OCI-LY7 (cell line): Measurements from ENCODE around the gene RNU1-2. TPM values are rescaled to one million over a fixed set of nuclear protein-coding genes. Genes with fewer than 3 reads are reported as not detected.
"Not testable (repeated sequence)": the region's sequence is repeated elsewhere in the genome, so short reads cannot be mapped to it uniquely, and the experiment has no call there.

Experiments used
- BruUV-seq: library from RNA; stranded (reverse); fragments of 400-500 nt; replicated peaks from 2 replicates; lab custom pipeline; 2021; lab: Mats Ljungman, UMichigan
- CTCF ChIA-PET: fragments of 300-600 bp; sonication (Branson Sonifier 250); formaldehyde crosslinking; loops from one replicate; lab custom pipeline; 2022; ENCODE audit warnings: antibody characterized with exemption; ENCODE audit not compliant: unreplicated experiment; lab: Charles Lee
- POLR2A ChIA-PET: fragments of 300-600 bp; sonication (Branson Sonifier 250); formaldehyde crosslinking; loops from one replicate; lab custom pipeline; 2022; ENCODE audit warnings: antibody characterized with exemption; lab: Charles Lee
- DNase-seq: peaks from one replicate; pipeline ENCODE4 v3.0.0-alpha.2; 2015; ENCODE audit warnings: low spot score
- H2AFZ ChIP-seq: fragments of 200-600 bp; sonication (generic), shearing (Covaris generic); 2 replicates; pipeline ENCODE4 v1.6.1; 2014; ENCODE audit warnings: mild to moderate bottlenecking, antibody characterized with exemption, low read length, moderate library complexity
- H3K27ac ChIP-seq: fragments of 200-600 bp; sonication (generic); 2 replicates; pipeline ENCODE4 v1.5.1; 2014; ENCODE audit warnings: mixed run types, low read depth, mild to moderate bottlenecking, moderate library complexity, low read length, inconsistent platforms; ENCODE audit not compliant: poor library complexity, severe bottlenecking
- H3K36me3 ChIP-seq: fragments of 200-600 bp; sonication (generic); 2 replicates; pipeline ENCODE4 v1.6.1; 2014; ENCODE audit warnings: mild to moderate bottlenecking, antibody characterized with exemption, low read length, moderate library complexity, mixed read lengths; ENCODE audit not compliant: insufficient read depth
- H3K4me1 ChIP-seq: fragments of 200-600 bp; sonication (generic); 2 replicates; pipeline ENCODE4 v1.5.1; 2014; ENCODE audit warnings: mild to moderate bottlenecking, low read length; ENCODE audit not compliant: insufficient read depth, poor library complexity, severe bottlenecking
- H3K4me2 ChIP-seq: fragments of 200-600 bp; sonication (generic); 2 replicates; pipeline ENCODE4 v1.6.1; 2014; ENCODE audit warnings: mild to moderate bottlenecking, low read length
- H3K4me3 ChIP-seq: fragments of 200-600 bp; sonication (generic); 2 replicates; pipeline ENCODE4 v1.5.1; 2014; ENCODE audit warnings: mild to moderate bottlenecking, low read depth, low read length; ENCODE audit not compliant: poor library complexity, severe bottlenecking
- H3K79me2 ChIP-seq: fragments of 200-600 bp; sonication (generic); 2 replicates; pipeline ENCODE4 v1.6.1; 2016; ENCODE audit warnings: low read depth, mild to moderate bottlenecking, low read length, moderate library complexity, mixed read lengths; ENCODE audit not compliant: insufficient read depth
- H3K9me2 ChIP-seq: fragments of 200-600 bp; sonication (generic); 2 replicates; pipeline ENCODE4 v1.6.1; 2016; ENCODE audit warnings: mild to moderate bottlenecking, low read length, mixed read lengths; ENCODE audit not compliant: insufficient read depth
- H3K9me3 ChIP-seq: fragments of 200-600 bp; sonication (generic); 2 replicates; pipeline ENCODE4 v1.6.1; 2014; ENCODE audit warnings: mild to moderate bottlenecking, mixed run types, low read length, mixed read lengths
- H4K20me1 ChIP-seq: fragments of 200-600 bp; sonication (generic); 2 replicates; pipeline ENCODE4 v1.6.1; 2014; ENCODE audit warnings: mild to moderate bottlenecking, antibody characterized with exemption, low read length, moderate library complexity, mixed read lengths; ENCODE audit not compliant: insufficient read depth
- CTCF ChIP-seq: fragments of 200-600 bp; sonication (generic); conservative IDR thresholded peaks from 2 replicates; pipeline ENCODE4 v1.5.1; 2014; ENCODE audit warnings: mild to moderate bottlenecking, antibody characterized with exemption, low read length, moderate library complexity, mixed read lengths
- EZH2phosphoT487 ChIP-seq: fragments of 200-600 bp; sonication (generic); IDR thresholded peaks from 2 replicates; pipeline ENCODE4 v1.6.1; 2018; ENCODE audit warnings: low read depth, borderline replicate concordance, mild to moderate bottlenecking, mixed run types, antibody characterized with exemption, low read length, moderate library complexity, mixed read lengths
- intact Hi-C: fragments of 100-400 bp; cut with micrococcal nuclease; formaldehyde crosslinking; loops from one replicate; pipeline ENCODE4 v1.10.0; 2022; ENCODE audit not compliant: unreplicated experiment
- total RNA-seq, 2 experiments: library from RNA; depleted of rRNA in 1 of 2; stranded (reverse); fragments of >200 nt in 1 of 2; shearing (Covaris generic) in 1 of 2; gene quantifications; 2 replicates each; pipeline ENCODE4 v1.2.3, GENCODE V29; 2014 to 2022

RNU1-2 gene
- total RNA-seq, 2 experiments from 2014 or later, result under 0.01 to 1,968 TPM

- ChIA-PET POLR2A (interaction anchor here (1.3 kb wide), 1 partner anchor 17 kb away, joined by 6 read pairs; no protein-coding TSS in a partner anchor), CTCF (no interaction called here)
- BruUV-seq, result no TSS peak
These were observed 8.7 kb upstream of the RNU1-2 start for GRCh38 chr1:16886860-16887605.

GRCh38 chr1:16888860-16889816 is 6.6 kb upstream of the RNU1-2 start:
- no peaks in the 10 kb centered on the region for H3K36me3 ChIP-seq
- BruUV-seq, result no TSS peak
- H3K4me1 ChIP-seq, result no peaks in the 10 kb centered on the region
- H3K9me2 ChIP-seq, result no peaks in the 10 kb centered on the region
- TF ChIP-seq EZH2phosphoT487 (no peak), CTCF (no peak)
- H3K4me3 ChIP-seq, result no peak overlapping the region
- DNase-seq, result no peak
- ChIA-PET CTCF (no interaction called here), POLR2A (interaction anchor here (0.5 kb wide), 1 partner anchor 8 kb away, joined by 3 read pairs; no protein-coding TSS in a partner anchor)
- H3K9me3 ChIP-seq, result no peaks in the 10 kb centered on the region
- H3K27ac ChIP-seq, result no peak overlapping the region
- intact Hi-C loops, result no loop called here
- no peak overlapping the region for H2AFZ ChIP-seq
- H3K4me2 ChIP-seq, result no peak overlapping the region
- no peaks in the 10 kb centered on the region for H3K79me2 ChIP-seq
- H4K20me1 ChIP-seq, result no peaks in the 10 kb centered on the region

More at GRCh38 chr1:16886860-16887605, 8.7 kb upstream of the RNU1-2 start:
- Histone ChIP-seq H3K36me3 (no peaks in the 10 kb centered on the region), H3K9me2 (no peaks in the 10 kb centered on the region), H3K27ac (no peak overlapping the region), H2AFZ (no peak overlapping the region), H3K4me1 (no peaks in the 10 kb centered on the region), H3K9me3 (no peaks in the 10 kb centered on the region), H4K20me1 (no peaks in the 10 kb centered on the region), H3K4me3 (no peak overlapping the region), H3K79me2 (no peaks in the 10 kb centered on the region), H3K4me2 (no peak overlapping the region)
- no peak for DNase-seq
- TF ChIP-seq CTCF (no peak), EZH2phosphoT487 (no peak)
- intact Hi-C loops, result no loop called here

GRCh38 chr1:16890539-16891021 is 5.2 kb upstream of the RNU1-2 start:
- H4K20me1 ChIP-seq, H2AFZ ChIP-seq, H3K79me2 ChIP-seq, H3K4me3 ChIP-seq, H3K27ac ChIP-seq, H3K9me3 ChIP-seq, intact Hi-C loops, DNase-seq, H3K4me1 ChIP-seq, BruUV-seq, H3K36me3 ChIP-seq, H3K4me2 ChIP-seq, H3K9me2 ChIP-seq, CTCF ChIA-PET: not testable (repeated sequence)
- POLR2A ChIA-PET, result interaction anchor here (0.9 kb wide), 1 partner anchor 281 kb away, joined by 3 read pairs; no protein-coding TSS in a partner anchor

- H3K36me3 ChIP-seq, BruUV-seq, H3K9me2 ChIP-seq, H3K4me1 ChIP-seq, H3K79me2 ChIP-seq, DNase-seq, CTCF ChIA-PET, H3K27ac ChIP-seq, H4K20me1 ChIP-seq, H3K4me2 ChIP-seq, H3K9me3 ChIP-seq, POLR2A ChIA-PET, H2AFZ ChIP-seq, intact Hi-C loops, H3K4me3 ChIP-seq: not testable (repeated sequence)
These were observed 4.7 kb upstream of the RNU1-2 start for GRCh38 chr1:16891057-16891456.
